Calu3 (cell line): Measurements from ENCODE around the gene ZNF576. TPM values are rescaled to one million over a fixed set of nuclear protein-coding genes. Genes with fewer than 3 reads are reported as not detected.

Experiments
- BruUV-seq: library from RNA; stranded (reverse); fragments of 400-500 nt; replicated peaks from 2 replicates; lab custom pipeline; 2021; lab: Mats Ljungman, UMichigan
- CTCF ChIA-PET: fragments of 300-600 bp; sonication (Branson Sonifier 250); formaldehyde crosslinking; loops from one replicate; lab custom pipeline; 2022; ENCODE audit warnings: antibody characterized with exemption; lab: Charles Lee
- DNase-seq: peaks from one replicate; pipeline ENCODE4 v3.0.0; 2022
- H3K27ac Mint-ChIP-seq: one replicate; pipeline ENCODE4 v1.8.0; 2022; ENCODE audit warnings: mixed read lengths; ENCODE audit not compliant: unreplicated experiment
- H3K27me3 Mint-ChIP-seq: one replicate; pipeline ENCODE4 v1.8.0; 2022; ENCODE audit warnings: mixed read lengths; ENCODE audit not compliant: unreplicated experiment
- H3K36me3 Mint-ChIP-seq: one replicate; pipeline ENCODE4 v1.8.0; 2022; ENCODE audit warnings: mild to moderate bottlenecking, moderate library complexity, mixed read lengths; ENCODE audit not compliant: insufficient read depth, unreplicated experiment
- H3K4me1 Mint-ChIP-seq: one replicate; pipeline ENCODE4 v1.8.0; 2022; ENCODE audit warnings: mild to moderate bottlenecking, low read depth, mixed read lengths; ENCODE audit not compliant: unreplicated experiment
- H3K4me3 Mint-ChIP-seq: one replicate; pipeline ENCODE4 v1.8.0; 2022; ENCODE audit warnings: mild to moderate bottlenecking, low read depth, moderate library complexity, mixed read lengths; ENCODE audit not compliant: unreplicated experiment
- H3K9me3 Mint-ChIP-seq: one replicate; pipeline ENCODE4 v1.8.0; 2022; ENCODE audit warnings: low read depth, mixed read lengths; ENCODE audit not compliant: unreplicated experiment
- intact Hi-C: fragments of 100-400 bp; cut with micrococcal nuclease; formaldehyde crosslinking; loops from one replicate; pipeline ENCODE4 v1.10.0; 2022; ENCODE audit not compliant: unreplicated experiment
- total RNA-seq: library from RNA; stranded (reverse); gene quantifications from 2 replicates; pipeline ENCODE4 v1.2.3, GENCODE V29; 2022
- TF ChIP-seq, protein P1 (sequence below): fragments of 200-600 bp; IDR thresholded peaks from one replicate; pipeline ENCODE4 v1.8.0; 2022; ENCODE audit warnings: antibody characterized with exemption; ENCODE audit not compliant: unreplicated experiment

ZNF576 gene
- total RNA-seq, 1 experiment from 2014 or later: 20.7 TPM

DNA sequence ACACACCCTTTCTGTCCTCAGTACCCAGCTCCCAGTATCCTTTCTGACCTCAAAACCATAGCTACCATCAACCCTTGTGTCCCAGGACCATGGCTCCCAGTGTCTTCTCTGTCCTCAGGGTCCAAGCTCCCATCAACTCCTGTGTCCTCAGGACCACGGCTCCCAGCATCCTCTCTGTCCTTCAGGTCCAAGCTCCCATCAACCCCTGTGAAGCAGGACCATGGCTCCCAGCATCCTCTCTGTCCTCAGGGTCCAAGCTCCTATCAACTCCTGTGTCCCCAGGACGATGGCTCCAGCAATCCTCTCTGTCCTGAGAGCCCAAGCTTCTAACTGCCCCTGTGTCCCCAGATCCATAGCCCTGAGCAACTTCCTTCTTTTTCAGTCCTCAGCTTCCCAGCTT, 44.9 kb downstream of the ZNF576 start:
- peaks cover 25% of the 10 kb centered on the region for H3K4me1 Mint-ChIP-seq
- H3K4me3 Mint-ChIP-seq: peak overlapping the region; percentile 74
- intact Hi-C loops: no loop called here
- BruUV-seq: no TSS peak
- H3K27ac Mint-ChIP-seq: peak overlapping the region; percentile 53
- CTCF ChIA-PET: interaction anchor here (0.5 to 0.7 kb wide), 2 partner anchors 94 to 137 kb away, joined by 4 to 7 read pairs; partner anchors contain the start of gene PHLDB3
- no peak for DNase-seq
- H3K27me3 Mint-ChIP-seq: peaks cover 45% of the 10 kb centered on the region
- peaks cover under 1% of the 10 kb centered on the region for H3K9me3 Mint-ChIP-seq
- H3K36me3 Mint-ChIP-seq: peaks cover 29% of the 10 kb centered on the region
- TF ChIP-seq, protein P1, sequence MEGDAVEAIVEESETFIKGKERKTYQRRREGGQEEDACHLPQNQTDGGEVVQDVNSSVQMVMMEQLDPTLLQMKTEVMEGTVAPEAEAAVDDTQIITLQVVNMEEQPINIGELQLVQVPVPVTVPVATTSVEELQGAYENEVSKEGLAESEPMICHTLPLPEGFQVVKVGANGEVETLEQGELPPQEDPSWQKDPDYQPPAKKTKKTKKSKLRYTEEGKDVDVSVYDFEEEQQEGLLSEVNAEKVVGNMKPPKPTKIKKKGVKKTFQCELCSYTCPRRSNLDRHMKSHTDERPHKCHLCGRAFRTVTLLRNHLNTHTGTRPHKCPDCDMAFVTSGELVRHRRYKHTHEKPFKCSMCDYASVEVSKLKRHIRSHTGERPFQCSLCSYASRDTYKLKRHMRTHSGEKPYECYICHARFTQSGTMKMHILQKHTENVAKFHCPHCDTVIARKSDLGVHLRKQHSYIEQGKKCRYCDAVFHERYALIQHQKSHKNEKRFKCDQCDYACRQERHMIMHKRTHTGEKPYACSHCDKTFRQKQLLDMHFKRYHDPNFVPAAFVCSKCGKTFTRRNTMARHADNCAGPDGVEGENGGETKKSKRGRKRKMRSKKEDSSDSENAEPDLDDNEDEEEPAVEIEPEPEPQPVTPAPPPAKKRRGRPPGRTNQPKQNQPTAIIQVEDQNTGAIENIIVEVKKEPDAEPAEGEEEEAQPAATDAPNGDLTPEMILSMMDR: no peak

DNA sequence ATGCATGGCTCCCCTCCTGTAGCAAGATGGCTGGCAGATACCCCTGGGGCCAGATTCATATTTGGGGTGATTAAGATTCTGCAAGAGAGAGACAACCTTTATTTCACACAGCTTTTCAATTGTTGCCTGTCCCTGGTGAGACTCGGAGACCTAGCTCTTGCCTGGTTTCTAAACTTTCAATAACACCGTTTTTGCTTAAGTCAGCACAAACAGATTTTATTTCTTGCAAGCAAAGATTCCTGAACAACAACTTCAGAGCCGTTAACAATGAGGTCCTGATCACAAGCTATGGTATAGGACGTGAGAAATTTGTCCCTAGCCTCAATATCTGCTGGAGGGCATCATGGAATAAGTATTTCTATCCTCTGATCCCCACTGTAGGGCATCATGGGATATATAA, 46.1 kb downstream of the ZNF576 start:
- TF ChIP-seq, protein P1: no peak
- DNase-seq: no peak
- Mint-ChIP-seq H3K4me3 (no peak overlapping the region), H3K36me3 (peaks cover 36% of the 10 kb centered on the region), H3K4me1 (peaks cover 25% of the 10 kb centered on the region), H3K9me3 (peaks cover 3% of the 10 kb centered on the region), H3K27ac (no peak overlapping the region), H3K27me3 (peaks cover 42% of the 10 kb centered on the region)
- intact Hi-C loops: no loop called here
- CTCF ChIA-PET: no interaction called here
- BruUV-seq: no TSS peak

DNA sequence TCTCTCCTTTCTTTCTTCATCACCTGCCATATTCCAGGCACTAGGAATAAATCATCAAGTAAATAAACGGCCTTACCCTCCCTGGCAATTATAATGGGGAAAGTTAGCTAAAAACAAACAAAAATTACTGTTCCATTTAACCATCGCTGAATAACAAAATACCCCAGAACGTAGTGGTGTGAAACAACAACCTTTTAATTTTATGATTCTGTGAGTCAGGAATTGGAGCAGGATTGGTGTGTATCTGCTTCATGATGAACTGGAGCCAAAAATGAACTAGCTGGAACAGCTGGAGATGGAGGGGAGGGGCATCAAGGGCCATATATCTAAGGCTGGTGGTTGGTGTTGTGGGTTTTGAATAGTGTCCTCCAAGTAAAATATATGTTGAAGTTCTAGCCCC, 46.9 kb downstream of the ZNF576 start:
- no TSS peak for BruUV-seq
- CTCF ChIA-PET: no interaction called here
- H3K9me3 Mint-ChIP-seq: peaks cover 3% of the 10 kb centered on the region

DNA sequence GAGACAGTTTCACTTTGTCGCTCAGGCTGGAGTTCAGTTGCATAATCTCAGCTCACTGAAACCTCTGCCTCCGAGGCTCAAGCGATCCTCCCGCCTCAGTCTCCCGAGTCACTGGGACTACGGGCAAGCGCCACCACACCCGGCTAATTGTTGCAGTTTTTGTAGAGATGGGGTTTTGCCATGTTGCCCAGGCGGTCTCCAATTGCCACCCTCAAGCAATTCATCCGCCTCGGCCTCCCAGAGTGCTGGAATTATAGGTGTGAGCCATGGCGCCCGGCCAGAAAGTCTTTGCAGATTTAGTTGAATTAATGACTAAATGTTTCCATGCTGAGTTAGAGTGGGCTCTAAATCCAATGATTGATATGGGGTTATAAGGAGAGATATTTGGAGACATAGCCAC, 47.8 kb downstream of the ZNF576 start:
- no TSS peak for BruUV-seq
- peaks cover 36% of the 10 kb centered on the region for H3K36me3 Mint-ChIP-seq
- H3K27me3 Mint-ChIP-seq: peaks cover 26% of the 10 kb centered on the region
- peaks cover 16% of the 10 kb centered on the region for H3K4me1 Mint-ChIP-seq
- peaks cover 3% of the 10 kb centered on the region for H3K9me3 Mint-ChIP-seq
- H3K27ac Mint-ChIP-seq: peak overlapping the region; percentile 1
- TF ChIP-seq, protein P1: no peak
- CTCF ChIA-PET: no interaction called here
- intact Hi-C loops: no loop called here
- no peak for DNase-seq
- H3K4me3 Mint-ChIP-seq: no peak overlapping the region

More for the DNA sequence above, 46.9 kb downstream of the ZNF576 start:
- Mint-ChIP-seq H3K27me3 (peaks cover 34% of the 10 kb centered on the region), H3K4me3 (no peak overlapping the region), H3K4me1 (peaks cover 25% of the 10 kb centered on the region), H3K36me3 (peaks cover 44% of the 10 kb centered on the region), H3K27ac (no peak overlapping the region)
- DNase-seq: no peak
- TF ChIP-seq, protein P1: no peak
- intact Hi-C loops: no loop called here
